ENCODE measurements around the gene SLC46A1. TPM values are rescaled to one million over a fixed set of nuclear protein-coding genes. Genes with fewer than 3 reads are reported as not detected.
A peak's percentile ranks its signal among the peaks of the same experiment; 100 is the strongest.

Gene SLC46A1
- total RNA-seq, 1 donor from 2014 or later = 5.3 TPM

GRCh38 chr17:28398280-28398981 is 7.6 kb downstream of the SLC46A1 start:
- Mint-ChIP-seq H3K27me3 (ENCODE audit: unreplicated experiment) (peaks cover 14% of the 10 kb centered on the region), H3K4me3 (ENCODE audit: unreplicated experiment) (peak overlapping the region; percentile 31), H3K4me1 (ENCODE audit: unreplicated experiment) (peaks cover 55% of the 10 kb centered on the region), H3K36me3 (ENCODE audit: low read depth, unreplicated experiment) (peaks cover 12% of the 10 kb centered on the region), H3K27ac (ENCODE audit: unreplicated experiment) (peak overlapping the region; percentile 18), H3K9me3 (ENCODE audit: unreplicated experiment) (no peaks in the 10 kb centered on the region)
- no peak for DNase-seq (ENCODE audit: low spot score)
- no peak for TF ChIP-seq CTCF (IDR thresholded peaks at IDR 0.05; ENCODE audit: unreplicated experiment)

GRCh38 chr17:28397687-28398279 is 8.2 kb downstream of the SLC46A1 start:
- peaks cover 49% of the 10 kb centered on the region for H3K4me1 Mint-ChIP-seq (ENCODE audit: unreplicated experiment)
- no peak overlapping the region for H3K4me3 Mint-ChIP-seq (ENCODE audit: unreplicated experiment)
- H3K36me3 Mint-ChIP-seq (ENCODE audit: low read depth, unreplicated experiment) = peaks cover 12% of the 10 kb centered on the region
- DNase-seq (ENCODE audit: low spot score) = no peak
- no peaks in the 10 kb centered on the region for H3K9me3 Mint-ChIP-seq (ENCODE audit: unreplicated experiment)
- TF ChIP-seq CTCF (IDR thresholded peaks at IDR 0.05; ENCODE audit: unreplicated experiment) = no peak
- H3K27me3 Mint-ChIP-seq (ENCODE audit: unreplicated experiment) = peaks cover 12% of the 10 kb centered on the region
- H3K27ac Mint-ChIP-seq (ENCODE audit: unreplicated experiment) = peak overlapping the region; percentile 18

GRCh38 chr17:28397275-28397674 is 8.7 kb downstream of the SLC46A1 start:
- Mint-ChIP-seq H3K27ac (ENCODE audit: unreplicated experiment) (no peak overlapping the region), H3K36me3 (ENCODE audit: low read depth, unreplicated experiment) (peaks cover 12% of the 10 kb centered on the region), H3K4me3 (ENCODE audit: unreplicated experiment) (no peak overlapping the region), H3K27me3 (ENCODE audit: unreplicated experiment) (peaks cover 12% of the 10 kb centered on the region), H3K9me3 (ENCODE audit: unreplicated experiment) (no peaks in the 10 kb centered on the region), H3K4me1 (ENCODE audit: unreplicated experiment) (peaks cover 44% of the 10 kb centered on the region)
- TF ChIP-seq CTCF (IDR thresholded peaks at IDR 0.05; ENCODE audit: unreplicated experiment) = no peak
- no peak for DNase-seq (ENCODE audit: low spot score)

GRCh38 chr17:28396635-28397239 is 9.3 kb downstream of the SLC46A1 start:
- Mint-ChIP-seq H3K4me3 (ENCODE audit: unreplicated experiment) (no peak overlapping the region), H3K27me3 (ENCODE audit: unreplicated experiment) (peaks cover 12% of the 10 kb centered on the region), H3K9me3 (ENCODE audit: unreplicated experiment) (no peaks in the 10 kb centered on the region), H3K27ac (ENCODE audit: unreplicated experiment) (no peak overlapping the region), H3K4me1 (ENCODE audit: unreplicated experiment) (peaks cover 39% of the 10 kb centered on the region), H3K36me3 (ENCODE audit: low read depth, unreplicated experiment) (peaks cover 12% of the 10 kb centered on the region)
- DNase-seq (ENCODE audit: low spot score) = no peak
- TF ChIP-seq CTCF (IDR thresholded peaks at IDR 0.05; ENCODE audit: unreplicated experiment) = no peak

GRCh38 chr17:28395968-28396367 is 10.0 kb downstream of the SLC46A1 start:
- H3K9me3 Mint-ChIP-seq (ENCODE audit: unreplicated experiment) = no peaks in the 10 kb centered on the region

More at GRCh38 chr17:28395968-28396367, 10.0 kb downstream of the SLC46A1 start:
- peaks cover 9% of the 10 kb centered on the region for H3K36me3 Mint-ChIP-seq (ENCODE audit: low read depth, unreplicated experiment)
- no peak overlapping the region for H3K4me3 Mint-ChIP-seq (ENCODE audit: unreplicated experiment)
- H3K4me1 Mint-ChIP-seq (ENCODE audit: unreplicated experiment) = peaks cover 33% of the 10 kb centered on the region
- no peak for DNase-seq (ENCODE audit: low spot score)
- H3K27ac Mint-ChIP-seq (ENCODE audit: unreplicated experiment) = no peak overlapping the region
- TF ChIP-seq CTCF (IDR thresholded peaks at IDR 0.05; ENCODE audit: unreplicated experiment) = no peak
- H3K27me3 Mint-ChIP-seq (ENCODE audit: unreplicated experiment) = peaks cover 12% of the 10 kb centered on the region
